HuH-7.5 (cell line): ENCODE measurements around the gene SLC28A3.
"Not testable (repeated sequence)": the region's sequence is repeated elsewhere in the genome, so short reads cannot be mapped to it uniquely, and the experiment has no call there.

Experiments used
- DNase-seq: peaks from one replicate; pipeline ENCODE4 v3.0.0; 2011; ENCODE audit warnings: low spot score

The SLC28A3 gene

GRCh38 chr9:84340535-84340934 lies at the start of gene SLC28A3:
SLC28A3 (minus strand) TSS chr9:84340758; CDS start chr9:84340633, 125 bp downstream.
- no peak for DNase-seq

- not testable (repeated sequence) for DNase-seq
These were observed 49.7 kb upstream of the SLC28A3 start for GRCh38 chr9:84390254-84390653.

GRCh38 chr9:84387821-84388220 lies 47.3 kb upstream of the SLC28A3 start:
- no peak for DNase-seq

- DNase-seq: no peak
These were observed 46.2 kb upstream of the SLC28A3 start for GRCh38 chr9:84386753-84387152.

GRCh38 chr9:84385386-84386040 lies 45.0 kb upstream of the SLC28A3 start:
- no peak for DNase-seq

GRCh38 chr9:84384617-84385016 lies 44.1 kb upstream of the SLC28A3 start:
- no peak for DNase-seq

GRCh38 chr9:84383178-84383577 lies 42.6 kb upstream of the SLC28A3 start:
- DNase-seq: no peak

- DNase-seq: no peak
These were observed 42.2 kb upstream of the SLC28A3 start for GRCh38 chr9:84382720-84383119.

GRCh38 chr9:84381508-84381907 lies 41.0 kb upstream of the SLC28A3 start:
- no peak for DNase-seq

- no peak for DNase-seq
These were observed 39.2 kb upstream of the SLC28A3 start for GRCh38 chr9:84379740-84380139.

- DNase-seq: no peak
These were observed 35.4 kb upstream of the SLC28A3 start for GRCh38 chr9:84375954-84376353.

GRCh38 chr9:84374516-84374915 lies 34.0 kb upstream of the SLC28A3 start:
- no peak for DNase-seq

- no peak for DNase-seq
These were observed 33.5 kb upstream of the SLC28A3 start for GRCh38 chr9:84374013-84374412.

- DNase-seq: no peak
These were observed 31.2 kb upstream of the SLC28A3 start for GRCh38 chr9:84371737-84372136.

- no peak for DNase-seq
These were observed 28.0 kb upstream of the SLC28A3 start for GRCh38 chr9:84368601-84369000.

- not testable (repeated sequence) for DNase-seq
These were observed 27.2 kb upstream of the SLC28A3 start for GRCh38 chr9:84367726-84368125.

- DNase-seq: no peak
These were observed 26.1 kb upstream of the SLC28A3 start for GRCh38 chr9:84366683-84367082.

GRCh38 chr9:84364894-84365490 lies 24.4 kb upstream of the SLC28A3 start:
- not testable (repeated sequence) for DNase-seq

GRCh38 chr9:84361645-84362044 lies 21.1 kb upstream of the SLC28A3 start:
- DNase-seq: no peak

GRCh38 chr9:84357275-84357674 lies 16.7 kb upstream of the SLC28A3 start:
- DNase-seq: no peak

- DNase-seq: no peak
These were observed 13.5 kb upstream of the SLC28A3 start for GRCh38 chr9:84354035-84354434.

- no peak for DNase-seq
These were observed 9.1 kb upstream of the SLC28A3 start for GRCh38 chr9:84349671-84350070.

- DNase-seq: no peak
These were observed 2.6 kb upstream of the SLC28A3 start for GRCh38 chr9:84343111-84343521.

- DNase-seq: no peak
These were observed 596 bp downstream of the SLC28A3 start for GRCh38 chr9:84339962-84340361.
